ENCODE measurements around the gene FGGY.

The FGGY gene

DNA sequence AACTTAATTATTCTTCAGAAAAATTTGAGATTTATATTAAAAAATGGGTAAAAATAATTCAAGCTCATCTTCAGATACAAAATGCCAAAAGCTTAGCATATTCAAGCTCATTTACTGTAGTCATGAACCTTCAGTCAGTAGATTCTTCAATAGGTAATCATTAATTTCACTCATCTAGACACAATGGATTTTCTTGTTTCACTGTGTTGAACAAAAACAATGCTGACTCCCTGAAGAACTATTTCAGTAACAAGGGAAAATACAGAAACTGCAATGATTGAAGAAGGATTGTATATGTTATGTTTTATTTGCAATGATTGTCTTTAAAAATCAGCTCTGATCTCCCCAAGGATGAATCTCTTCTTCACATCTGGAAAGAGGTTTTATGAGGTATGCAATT is 508.7 kb downstream of the FGGY start:
- no peak for DNase-seq
